Measurements from ENCODE around the gene FGFR2.

GRCh38 chr10:121609426-121610380 is 11.5 kb upstream of the FGFR2 start:
- TF ChIP-seq, protein P1, sequence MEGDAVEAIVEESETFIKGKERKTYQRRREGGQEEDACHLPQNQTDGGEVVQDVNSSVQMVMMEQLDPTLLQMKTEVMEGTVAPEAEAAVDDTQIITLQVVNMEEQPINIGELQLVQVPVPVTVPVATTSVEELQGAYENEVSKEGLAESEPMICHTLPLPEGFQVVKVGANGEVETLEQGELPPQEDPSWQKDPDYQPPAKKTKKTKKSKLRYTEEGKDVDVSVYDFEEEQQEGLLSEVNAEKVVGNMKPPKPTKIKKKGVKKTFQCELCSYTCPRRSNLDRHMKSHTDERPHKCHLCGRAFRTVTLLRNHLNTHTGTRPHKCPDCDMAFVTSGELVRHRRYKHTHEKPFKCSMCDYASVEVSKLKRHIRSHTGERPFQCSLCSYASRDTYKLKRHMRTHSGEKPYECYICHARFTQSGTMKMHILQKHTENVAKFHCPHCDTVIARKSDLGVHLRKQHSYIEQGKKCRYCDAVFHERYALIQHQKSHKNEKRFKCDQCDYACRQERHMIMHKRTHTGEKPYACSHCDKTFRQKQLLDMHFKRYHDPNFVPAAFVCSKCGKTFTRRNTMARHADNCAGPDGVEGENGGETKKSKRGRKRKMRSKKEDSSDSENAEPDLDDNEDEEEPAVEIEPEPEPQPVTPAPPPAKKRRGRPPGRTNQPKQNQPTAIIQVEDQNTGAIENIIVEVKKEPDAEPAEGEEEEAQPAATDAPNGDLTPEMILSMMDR (IDR thresholded peaks at IDR 0.05; ENCODE audit: low read depth, low read length, poor library complexity, severe bottlenecking) = no peak
- no peak for TF ChIP-seq EZH2phosphoT487 (IDR thresholded peaks at IDR 0.05; ENCODE audit: borderline replicate concordance, low read length)
